CD4-positive, alpha-beta T cell treated with Interleukin-15 for 1 hour (primary cell): ENCODE data around the gene PEX10.

ENCODE experiments used
- DNase-seq: peaks from one replicate; pipeline ENCODE4 v3.0.0-alpha.2; 2020

Gene PEX10

GRCh38 chr1:2402420-2402819 is 9.9 kb downstream of the PEX10 start:
- DNase-seq = no peak

- no peak for DNase-seq
Observed at GRCh38 chr1:2400950-2401649, 11.3 kb downstream of the PEX10 start.

- DNase-seq = no peak
Observed at GRCh38 chr1:2400576-2400909, 11.8 kb downstream of the PEX10 start.

- no peak for DNase-seq
Observed at GRCh38 chr1:2399890-2400575, 12.3 kb downstream of the PEX10 start.

GRCh38 chr1:2398871-2399270 is 13.5 kb downstream of the PEX10 start:
- DNase-seq = no peak

GRCh38 chr1:2397007-2397679 is 15.2 kb downstream of the PEX10 start:
- no peak for DNase-seq

GRCh38 chr1:2396476-2396875 is 15.9 kb downstream of the PEX10 start:
- no peak for DNase-seq

GRCh38 chr1:2396059-2396458 is 16.3 kb downstream of the PEX10 start:
- no peak for DNase-seq

GRCh38 chr1:2395245-2395644 is 17.1 kb downstream of the PEX10 start:
- no peak for DNase-seq

- DNase-seq = no peak
Observed at GRCh38 chr1:2394761-2395160, 17.6 kb downstream of the PEX10 start.

- no peak for DNase-seq
Observed at GRCh38 chr1:2394220-2394619, 18.1 kb downstream of the PEX10 start.

GRCh38 chr1:2393471-2393877 is 18.9 kb downstream of the PEX10 start:
- no peak for DNase-seq

GRCh38 chr1:2392686-2393085 is 19.7 kb downstream of the PEX10 start:
- DNase-seq = no peak

- no peak for DNase-seq
Observed at GRCh38 chr1:2391931-2392509, 20.3 kb downstream of the PEX10 start.

GRCh38 chr1:2391041-2391930 is 21.1 kb downstream of the PEX10 start, which contains the start of the genes MORN1 and RER1:
MORN1 (minus strand) TSS chr1:2391554; CDS start chr1:2391533, 21 bp downstream.
RER1 (plus strand) TSS chr1:2391841; CDS start chr1:2395791, 3,950 bp downstream.
- peak; percentile 99 for DNase-seq

GRCh38 chr1:2389644-2390043 is 22.7 kb downstream of the PEX10 start:
- no peak for DNase-seq

GRCh38 chr1:2388004-2388913 is 24.1 kb downstream of the PEX10 start:
- DNase-seq = no peak

GRCh38 chr1:2386636-2387611 is 25.4 kb downstream of the PEX10 start:
- no peak for DNase-seq

- DNase-seq = no peak
Observed at GRCh38 chr1:2385606-2386280, 26.6 kb downstream of the PEX10 start.
